Subcutaneous adipose tissue (tissue), 4 donors: ENCODE results near the gene SSMEM1. TPM values are rescaled to one million over a fixed set of nuclear protein-coding genes. Genes with fewer than 3 reads are reported as not detected.

Experiments
- CTCF ChIP-seq: fragments of 450-650 bp; IDR thresholded peaks from one replicate; pipeline ENCODE4 v1.5.1; 2016; ENCODE audit warnings: low read depth, mild to moderate bottlenecking, control low read depth, antibody characterized with exemption, moderate library complexity
- total RNA-seq, 4 donors: library from RNA; depleted of rRNA; stranded (reverse); fragments of >200 nt; gene quantifications; one replicate each; pipeline ENCODE4 v1.1.0, GENCODE V29; 2016

SSMEM1 gene
- total RNA-seq, 4 donors from 2014 or later = not detected

GRCh38 chr7:130240240-130240639 lies 32.6 kb downstream of the SSMEM1 start:
- TF ChIP-seq CTCF = no peak

DNA sequence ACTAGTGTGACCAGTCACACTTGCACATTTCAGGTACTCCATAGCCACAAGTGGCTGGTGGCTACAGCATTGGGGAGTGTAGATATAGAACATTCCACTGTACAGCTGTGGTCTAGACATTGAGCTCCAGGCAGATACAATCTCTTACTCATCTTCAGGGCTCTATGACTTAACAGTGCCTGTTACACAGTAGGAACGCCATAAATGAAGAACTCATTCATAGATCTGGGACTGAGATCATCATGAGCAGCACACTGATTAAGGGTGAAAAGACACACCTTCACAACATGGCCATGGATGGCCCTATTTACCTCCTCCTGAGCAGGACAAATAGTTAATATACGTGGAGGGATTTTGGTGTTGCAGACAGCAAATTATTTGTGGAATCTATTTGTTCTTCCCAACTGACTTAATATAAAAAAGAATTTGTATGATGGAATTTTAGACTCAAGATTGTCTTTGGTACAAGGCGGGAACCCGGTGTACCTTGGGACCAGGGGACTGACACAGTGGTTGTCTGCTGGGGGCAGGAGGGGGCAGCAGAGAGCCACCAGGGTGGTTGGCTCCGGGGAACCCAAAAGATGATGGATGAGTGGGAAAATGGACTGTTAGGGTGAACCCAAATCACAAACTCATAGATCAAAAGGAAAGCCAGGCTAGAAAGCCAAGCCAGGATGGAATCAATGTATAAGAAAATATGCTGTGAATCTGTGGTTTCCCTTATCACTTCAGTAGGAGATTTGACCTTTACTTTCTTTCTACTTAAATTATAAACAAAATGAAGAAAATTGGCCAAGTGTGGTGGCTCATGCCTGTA lies 34.7 kb downstream of the SSMEM1 start:
- no peak for TF ChIP-seq CTCF

GRCh38 chr7:130254555-130254954 lies 46.9 kb downstream of the SSMEM1 start:
- TF ChIP-seq CTCF = no peak

GRCh38 chr7:130256704-130257103 lies 49.0 kb downstream of the SSMEM1 start:
- no peak for TF ChIP-seq CTCF

GRCh38 chr7:130258494-130259078 lies 50.9 kb downstream of the SSMEM1 start:
- TF ChIP-seq CTCF = no peak

DNA sequence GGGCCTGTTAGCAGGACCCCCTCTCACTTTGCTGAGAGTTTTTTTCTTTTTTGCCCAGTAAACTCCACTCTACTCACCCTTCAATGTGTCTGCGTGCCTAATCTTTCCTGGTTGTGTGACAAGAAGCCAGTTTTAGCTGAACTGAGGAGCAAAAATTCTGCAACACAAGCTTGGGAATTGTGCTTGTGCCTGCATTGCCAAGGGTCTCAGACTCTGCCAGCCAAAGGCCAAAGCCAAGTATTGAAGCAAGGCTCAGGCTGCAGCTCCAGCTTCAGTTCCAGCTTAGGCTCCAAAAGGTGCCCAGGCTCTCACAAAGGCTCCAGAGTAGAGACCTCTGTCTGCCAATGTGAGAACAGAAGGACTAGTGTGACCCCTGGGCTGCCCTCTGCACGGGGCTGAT lies 54.8 kb downstream of the SSMEM1 start:
- no peak for TF ChIP-seq CTCF

GRCh38 chr7:130263130-130263529 lies 55.5 kb downstream of the SSMEM1 start:
- no peak for TF ChIP-seq CTCF

Other genes with a start within 250 kb of the SSMEM1 start
- gene ZC3HC1, start 156.5 kb upstream of the SSMEM1 start, total RNA-seq = 10 to 100 TPM in 3 of 4 donors, 1 to 10 TPM in 1; 7.1 to 12.4 (median 11.5) TPM
- gene KLHDC10, start 137.3 kb upstream of the SSMEM1 start, total RNA-seq = 10 to 100 TPM; 18.9 to 29.3 (median 25.1) TPM
- gene TMEM209, start 2.5 kb upstream of the SSMEM1 start, total RNA-seq = 10 to 100 TPM in 2 of 4 donors, 1 to 10 TPM in 2; 9.0 to 13.4 (median 10.4) TPM
- gene CPA2, start 59.0 kb downstream of the SSMEM1 start, total RNA-seq = not detected
- under 1 TPM in 2 of 4 donors, not detected in 2; 0.22 to 0.51 TPM for gene CPA4, start 85.3 kb downstream of the SSMEM1 start, total RNA-seq
- gene CPA5, start 137.0 kb downstream of the SSMEM1 start, total RNA-seq = not detected
- gene CPA1, start 172.6 kb downstream of the SSMEM1 start, total RNA-seq = 1 to 10 TPM in 2 of 4 donors, under 1 TPM in 1, not detected in 1; 0.66 to 5.1 (median 3.3) TPM
- gene CEP41, start 233.2 kb downstream of the SSMEM1 start, total RNA-seq = 1 to 10 TPM; 3.2 to 6.0 (median 3.9) TPM